Measurements from ENCODE around the gene CDK18. TPM values are rescaled to one million over a fixed set of nuclear protein-coding genes. Genes with fewer than 3 reads are reported as not detected.
A peak's percentile ranks its signal among the peaks of the same experiment; 100 is the strongest.

Gene CDK18
- 13.0 and 13.8 TPM in 2 replicates for total RNA-seq

DNA sequence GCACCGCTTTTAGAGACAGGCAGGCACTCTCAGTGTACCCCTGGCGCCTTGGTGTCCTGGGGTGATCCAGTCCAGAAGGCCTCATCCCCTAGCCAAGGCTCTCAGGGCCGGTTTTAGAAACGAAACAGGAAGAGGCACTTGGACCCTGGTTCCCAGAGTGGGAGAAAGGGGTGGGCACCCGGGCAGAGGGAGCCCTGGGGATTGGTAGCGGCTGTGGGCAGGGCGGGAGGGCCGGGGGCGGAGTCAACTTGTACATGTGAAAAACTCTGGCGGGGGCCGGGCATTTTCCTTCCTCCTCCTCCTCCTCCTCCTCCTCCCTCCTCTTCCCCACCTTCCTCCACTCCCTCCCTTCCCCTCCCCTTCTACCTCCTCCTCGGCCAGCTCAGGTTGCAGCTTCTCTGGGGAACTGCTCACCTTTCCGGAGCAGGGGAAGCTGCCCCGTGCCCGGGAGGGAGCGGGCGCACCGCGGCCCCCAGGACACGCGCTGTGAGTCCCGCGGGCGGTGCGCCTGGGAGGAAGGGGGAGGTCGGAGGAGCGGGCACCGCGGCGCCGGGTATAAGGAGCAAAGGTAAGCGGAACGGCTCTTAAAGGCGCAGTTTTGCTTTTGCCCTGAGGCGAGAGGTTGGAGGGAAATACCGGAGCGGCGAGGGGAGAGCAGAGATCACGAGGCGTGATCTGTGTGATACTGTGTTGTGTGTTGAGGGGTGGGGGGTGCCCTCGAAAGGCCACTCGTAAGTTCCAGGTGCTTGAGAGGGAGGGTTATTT lies at the start of gene CDK18:
Gene CDK18, plus strand, starts transcription at position 359 of the 765 bp plus-strand sequence. CDS start 18,499 bp downstream, outside the sequence.

DNA sequence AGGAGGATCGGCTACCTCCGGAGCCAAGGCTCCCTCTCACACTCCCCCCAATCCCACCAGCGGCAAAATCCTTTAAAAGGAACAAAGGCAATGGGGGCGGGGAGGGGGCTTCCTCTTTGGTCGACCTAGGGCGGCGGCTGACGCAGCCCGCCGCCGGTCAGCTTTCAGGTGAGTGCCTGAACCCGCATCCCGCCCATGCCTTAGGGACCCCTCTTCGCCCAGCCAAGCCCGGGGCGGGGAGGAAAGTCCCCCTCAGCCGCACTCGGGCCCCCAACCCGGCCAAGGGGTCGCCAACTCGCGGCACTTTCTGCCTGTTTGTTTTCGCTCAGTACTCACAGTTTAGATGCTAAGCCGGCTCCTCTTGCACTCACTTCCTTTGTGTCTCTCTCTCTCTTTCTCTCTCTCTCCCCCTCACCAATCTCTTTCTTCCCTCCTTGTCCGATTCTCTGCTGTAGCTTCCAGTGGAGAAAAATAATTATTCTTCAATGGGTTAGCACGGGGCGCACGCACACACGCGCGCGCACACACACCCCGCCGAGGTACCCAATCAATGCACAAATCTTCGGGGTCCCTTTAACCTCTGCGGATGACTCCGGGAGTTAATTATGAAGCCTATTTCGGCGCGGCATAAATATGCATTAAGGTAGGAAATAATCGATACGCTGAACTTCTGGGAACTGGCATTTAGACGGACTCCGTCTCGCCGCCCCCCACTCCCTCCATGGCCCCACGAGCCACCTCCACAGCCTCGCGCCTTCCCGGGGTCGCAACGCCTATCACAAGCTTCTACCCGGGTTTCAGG lies 48.7 kb upstream of the CDK18 start, which contains the start of gene BLACAT1:
Gene BLACAT1, minus strand, starts transcription at position 465 of the 802 bp plus-strand sequence.

Small RNA genes lying within 50 kb of the gene (small RNA-seq; reads per million reads assigned to genes)
- gene RNU2-19P = 0.63 reads per million, percentile 38 among the genes with 10 or more reads in this experiment

Other genes starting within 250 kb of the CDK18 start
- 6.3 and 18.3 TPM in 2 replicates for gene NUAK2, start 182.9 kb upstream of the CDK18 start, total RNA-seq
- gene KLHDC8A, start 147.7 kb upstream of the CDK18 start, total RNA-seq = under 0.01 TPM in 1 of 2 replicates, not detected in the other
- 3.8 and 14.5 TPM in 2 replicates for gene LEMD1, start 82.6 kb upstream of the CDK18 start, total RNA-seq
- gene BLACAT1, start 48.6 kb upstream of the CDK18 start, total RNA-seq = 2.5 and 9.0 TPM in 2 replicates
- 7.9 and 11.8 TPM in 2 replicates for gene ELK4, start 127.3 kb downstream of the CDK18 start, total RNA-seq
- gene SLC45A3, start 175.8 kb downstream of the CDK18 start, total RNA-seq = 0.65 TPM in 1 of 2 replicates, not detected in the other
- gene NUCKS1, start 245.5 kb downstream of the CDK18 start, total RNA-seq = 66.3 and 139 TPM in 2 replicates